Measurements from ENCODE around the gene NAA15.
"Not testable (repeated sequence)": the region's sequence is repeated elsewhere in the genome, so short reads cannot be mapped to it uniquely, and the experiment has no call there.

DNA sequence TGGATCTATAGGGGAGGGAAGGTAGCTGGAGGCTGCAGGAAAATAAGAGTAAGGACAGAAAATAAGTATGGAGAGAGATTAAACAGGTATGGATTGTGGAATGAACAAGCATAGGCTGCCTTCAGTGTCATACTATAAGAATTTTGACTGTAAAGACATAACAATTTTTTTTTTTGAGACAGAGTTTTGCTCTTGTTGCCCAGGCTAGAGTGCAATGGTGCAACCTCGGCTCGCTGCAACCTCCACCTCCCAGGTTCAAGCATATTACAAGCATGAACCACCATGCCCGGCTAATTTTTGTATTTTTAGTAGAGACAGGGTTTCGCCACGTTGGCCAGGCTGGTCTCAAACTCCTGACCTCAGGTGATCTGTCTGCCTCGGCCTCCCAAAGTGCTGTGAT, 45.7 kb upstream of the NAA15 start:
- not testable (repeated sequence) for TF ChIP-seq BHLHE40 (IDR thresholded peaks at IDR 0.05; ENCODE audit: borderline replicate concordance); SUZ12 (IDR thresholded peaks at IDR 0.05); TARDBP (IDR thresholded peaks at IDR 0.05); FOXM1 (IDR thresholded peaks at IDR 0.05; ENCODE audit: borderline replicate concordance); ELF4 (IDR thresholded peaks at IDR 0.05); ZNF384 (IDR thresholded peaks at IDR 0.05); HDGF (IDR thresholded peaks at IDR 0.05; ENCODE audit: borderline replicate concordance); LEF1 (IDR thresholded peaks at IDR 0.05; ENCODE audit: borderline replicate concordance); ARNT (IDR thresholded peaks at IDR 0.05); NFRKB (IDR thresholded peaks at IDR 0.05); SP1 (IDR thresholded peaks at IDR 0.05); FOXA1 (IDR thresholded peaks at IDR 0.05); FOXK2 (IDR thresholded peaks at IDR 0.05)
- TF ChIP-seq, protein P1, sequence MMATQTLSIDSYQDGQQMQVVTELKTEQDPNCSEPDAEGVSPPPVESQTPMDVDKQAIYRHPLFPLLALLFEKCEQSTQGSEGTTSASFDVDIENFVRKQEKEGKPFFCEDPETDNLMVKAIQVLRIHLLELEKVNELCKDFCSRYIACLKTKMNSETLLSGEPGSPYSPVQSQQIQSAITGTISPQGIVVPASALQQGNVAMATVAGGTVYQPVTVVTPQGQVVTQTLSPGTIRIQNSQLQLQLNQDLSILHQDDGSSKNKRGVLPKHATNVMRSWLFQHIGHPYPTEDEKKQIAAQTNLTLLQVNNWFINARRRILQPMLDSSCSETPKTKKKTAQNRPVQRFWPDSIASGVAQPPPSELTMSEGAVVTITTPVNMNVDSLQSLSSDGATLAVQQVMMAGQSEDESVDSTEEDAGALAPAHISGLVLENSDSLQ (IDR thresholded peaks at IDR 0.05): not testable (repeated sequence)

Measured in HEK293T (cell line).